Pancreas (tissue), 10 donors: ENCODE data around the gene UBE3D. TPM values are rescaled to one million over a fixed set of nuclear protein-coding genes. Genes with fewer than 3 reads are reported as not detected.
A peak's percentile ranks its signal among the peaks of the same experiment; 100 is the strongest.

ENCODE experiments used
- ATAC-seq, 4 donors: fragments of 200-7000 bp; cut with Tn5 transposase; one replicate each; pipeline versions ENCODE4 v1.8.0 to v1.9.1; 2020; ENCODE audit warnings: mild to moderate bottlenecking in 4 of 4, moderate library complexity in 4 of 4
- DNase-seq, 6 donors: peaks; one replicate each; pipeline ENCODE4 v3.0.0-alpha.2; 2020
- FAIRE-seq: peaks from 2 replicates; lab custom pipeline; 2012; peaks lifted over from hg19 to GRCh38; lab: Jason Lieb, UNC
- H3K27ac ChIP-seq, 4 donors: fragments of 200-600 bp; sonication (generic); 1 replicate in 3 of 4; 2 replicates in 1 of 4; pipeline versions ENCODE4 v1.5.0 to v1.8.0; 2020
- H3K27me3 ChIP-seq, 4 donors: fragments of 200-600 bp; one replicate each; pipeline ENCODE4 v1.8.0; 2021
- H3K36me3 ChIP-seq, 3 donors: fragments of 200-600 bp; sonication (generic) in 1 of 3; one replicate each; pipeline versions ENCODE4 v1.5.0 to v1.8.0; 2020 to 2021
- H3K4me1 ChIP-seq, 3 donors: fragments of 200-600 bp; one replicate each; pipeline ENCODE4 v1.8.0; 2021
- H3K4me3 ChIP-seq, 4 donors: fragments of 200-600 bp; sonication (generic) in 2 of 4; one replicate each; pipeline versions ENCODE4 v1.5.0 to v1.8.0; 2020 to 2021
- H3K9me3 ChIP-seq, 4 donors: fragments of 200-600 bp; one replicate each; pipeline ENCODE4 v1.8.0; 2021
- CTCF ChIP-seq, 4 donors: fragments of 200-600 bp; sonication (generic) in 3 of 4; IDR thresholded peaks; one replicate each; pipeline versions ENCODE4 v1.5.0 to v1.8.0; 2021; ENCODE audit warnings: antibody characterized with exemption in 4 of 4
- WGBS, 2 donors: extraction: QIAGEN DNeasy Blood & Tissue Kit; methylation state at CpG; one replicate each; pipeline ENCODE4 v1.1.7; 2013; 5-methylcytosine and 5-hydroxymethylcytosine counted together
- intact Hi-C, 3 donors: fragments of 100-400 bp; cut with DNase I; formaldehyde crosslinking; loops; one replicate each; pipeline versions ENCODE4 v1.11.1 to v1.14.2; 2022
- polyA plus RNA-seq, 2 donors: library from polyadenylated mRNA; stranded (reverse); fragments of 200-250 nt; gene quantifications; one replicate each; pipeline ENCODE4 v1.2.3, GENCODE V29; 2013
- total RNA-seq, 6 donors: library from RNA; stranded (reverse); fragmentation: NEBNext Ultra II Directional in 4 of 6; extraction: Animal tissue kit (Norgen Biotek cat#: 25700) in 4 of 6; gene quantifications; one replicate each; pipeline versions ENCODE4 v1.2.1 to v1.2.4, GENCODE V29; 2021 to 2023
- donor health status: healthy with polysubstance abuse.
- donor health status: DM: no; HTN: no; CAD: no; lungs with moderate emphysema.
- donor health status: DM: no; HTN: no; CAD: no.
- donor health status: control.
- donor health status: control.
- donor health status: Bipolar disorder and iron deficiency.
- donor health status: DM: yes; HTN: yes; CAD: no.
- donor health status: DM: no; HTN: no; CAD: no.
- donor health status: DM: no; HTN: no; CAD: no.
- donor health status: DM: yes; HTN: yes; CAD: no.

UBE3D gene
- total and polyA plus RNA-seq, 8 donors, result 3.2 to 6.9 (median 4.1) TPM

DNA sequence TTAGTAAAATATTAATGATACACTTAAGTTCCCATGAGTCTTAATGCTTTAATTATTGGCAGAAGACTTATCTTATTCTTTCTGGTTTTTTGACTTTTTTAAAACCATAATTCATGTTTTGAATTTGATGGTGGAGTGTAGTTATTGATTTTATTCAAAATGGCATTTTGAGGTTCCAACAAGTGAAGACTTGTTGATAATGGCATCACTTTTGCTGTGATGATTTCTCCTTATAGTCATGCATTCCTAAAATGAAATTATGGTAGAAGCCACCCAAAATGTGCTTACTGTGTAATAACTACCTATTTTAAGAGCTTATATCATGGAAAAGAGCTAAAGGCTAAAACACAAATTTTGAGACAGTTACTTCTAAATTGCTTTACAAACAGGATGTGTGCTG is 4.0 kb upstream of the UBE3D start:
- H3K27me3 ChIP-seq, result no peaks in the 10 kb centered on the region
- no peak for TF ChIP-seq CTCF (IDR thresholded peaks at IDR 0.05)
- H3K4me3 ChIP-seq, result no peak overlapping the region
- H3K36me3 ChIP-seq, result no peaks in the 10 kb centered on the region
- intact Hi-C loops, result loop anchor here in 1 of 3 donors (10.0 kb wide), 2 partner anchors 145 to 445 kb away; partner anchors contain the start of gene PRSS35
- peak overlapping the region in 2 of 4 donors; percentile 89 to 92 for H3K27ac ChIP-seq
- no peaks in the 10 kb centered on the region for H3K9me3 ChIP-seq
- peaks cover 10 to 43% (median 36%) of the 10 kb centered on the region in 3 donors for H3K4me1 ChIP-seq
- ATAC-seq (no peak), FAIRE-seq (no peak), DNase-seq (no peak)

DNA sequence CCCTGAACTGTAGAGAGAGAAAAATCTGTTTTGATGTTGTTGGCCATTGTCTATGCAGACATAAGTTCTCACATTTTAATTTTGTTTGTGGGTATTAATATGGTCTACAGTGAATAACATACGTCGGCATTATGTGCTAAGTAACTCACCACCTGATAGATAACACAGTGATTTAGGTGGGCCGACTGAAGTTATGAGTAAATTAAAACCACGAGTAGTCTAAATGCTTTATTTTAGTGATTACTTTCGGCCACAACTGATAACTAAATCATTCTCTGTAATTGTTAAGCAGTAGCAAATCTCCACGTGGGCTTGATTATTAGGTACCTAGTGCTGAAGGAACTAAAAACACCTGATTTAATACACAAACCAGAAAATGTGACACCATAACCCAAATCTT is 3.0 kb upstream of the UBE3D start:
- DNase-seq, result no peak
- intact Hi-C loops, result loop anchor here in 1 of 3 donors (10.0 kb wide), 2 partner anchors 146 to 446 kb away; partner anchors contain the start of gene PRSS35
- 9 to 11% methylated on average over 6 of the region's 6 CpGs for WGBS, 2 donors

GRCh38 chr6:83067448-83068439 is 2.1 kb upstream of the UBE3D start, which contains the start of gene DOP1A:
DOP1A (plus strand) TSS chr6:83067671; CDS start chr6:83096978, 29,307 bp downstream.
- peak; percentile 92 to 99 (median 96) for TF ChIP-seq CTCF (IDR thresholded peaks at IDR 0.05)
- WGBS, 2 donors, result 0% methylated on average over 74 to 78 of the region's 78 CpGs
- ATAC-seq, result peak; percentile 89 to 94 (median 94)
- DNase-seq, result peak; percentile 95 to 98 (median 97)
- H3K9me3 ChIP-seq, result no peaks in the 10 kb centered on the region
- FAIRE-seq, result peak; percentile 90
- H3K4me1 ChIP-seq, result peaks cover 10 to 50% (median 42%) of the 10 kb centered on the region in 3 donors
- peak within 1 kb of the TSS; percentile 63 to 85 (median 74) for H3K4me3 ChIP-seq
- H3K27ac ChIP-seq, result peak within 1 kb of the TSS; percentile 77 to 92 (median 88)
- no peaks in the 10 kb centered on the region for H3K36me3 ChIP-seq
- H3K27me3 ChIP-seq, result no peaks in the 10 kb centered on the region
- intact Hi-C loops, result loop anchor here in 1 of 3 donors (10.0 kb wide), 2 partner anchors 147 to 447 kb away; partner anchors contain the start of gene PRSS35

More for the DNA sequence above, 3.0 kb upstream of the UBE3D start:
- Histone ChIP-seq H3K27me3 (no peaks in the 10 kb centered on the region), H3K4me1 (peaks cover 10 to 49% (median 42%) of the 10 kb centered on the region in 3 donors), H3K9me3 (no peaks in the 10 kb centered on the region), H3K4me3 (peak overlapping the region in 3 of 4 donors; percentile 63 to 77 (median 71)), H3K27ac (peak overlapping the region; percentile 77 to 92 (median 88)), H3K36me3 (no peaks in the 10 kb centered on the region)
- TF ChIP-seq CTCF (IDR thresholded peaks at IDR 0.05), result no peak
- ATAC-seq (no peak), FAIRE-seq (no peak)

DNA sequence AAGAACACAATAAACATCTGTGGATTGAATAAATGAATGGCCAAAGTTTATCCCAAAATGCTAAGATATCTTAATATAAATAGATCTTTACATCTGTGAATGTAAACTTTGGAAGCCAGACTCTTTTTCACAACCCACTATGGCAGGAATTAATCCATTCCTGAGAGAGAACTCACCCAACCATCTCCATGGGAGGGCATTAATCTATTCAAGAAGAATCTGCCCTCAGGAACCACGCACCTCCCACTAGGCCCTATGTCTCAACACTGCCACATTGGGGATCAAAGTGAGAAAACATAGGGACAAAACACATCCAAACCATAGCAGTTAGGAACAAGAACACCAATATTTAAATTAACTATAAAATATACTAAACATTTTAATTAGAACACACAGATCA is 3.4 kb downstream of the UBE3D start:
- Histone ChIP-seq H3K27ac (no peak overlapping the region), H3K27me3 (no peaks in the 10 kb centered on the region), H3K36me3 (no peaks in the 10 kb centered on the region), H3K9me3 (no peaks in the 10 kb centered on the region), H3K4me1 (peaks cover 0 to 12% (median 7%) of the 10 kb centered on the region in 3 donors), H3K4me3 (no peak overlapping the region)
- WGBS, 2 donors, result 93 to 100% methylated on average over 1 of the region's 1 CpG
- FAIRE-seq (no peak), ATAC-seq (no peak), DNase-seq (no peak)
- TF ChIP-seq CTCF (IDR thresholded peaks at IDR 0.05), result no peak
- intact Hi-C loops, result loop anchor here in 1 of 3 donors (5.0 to 10.0 kb wide), 3 partner anchors 153 to 795 kb away; partner anchors contain the start of gene PRSS35
